HepG2 (cell line): ENCODE data around the gene AP1G1. TPM values are rescaled to one million over a fixed set of nuclear protein-coding genes. Genes with fewer than 3 reads are reported as not detected.

Source experiments
- AGO1 ChIP-seq: fragments of 200-400 bp; formaldehyde crosslinking; IDR thresholded peaks from 2 replicates; pipeline ENCODE4 v1.6.1; 2017; ENCODE audit warnings: mild to moderate bottlenecking, low read depth, low read length, moderate library complexity; ENCODE audit not compliant: poor library complexity, severe bottlenecking
- ISX ChIP-seq: sonication (generic); formaldehyde crosslinking; conservative IDR thresholded peaks from 2 replicates; pipeline ENCODE4 v1.5.0; 2020; ENCODE audit warnings: missing genetic modification reagents
- MXD3 ChIP-seq: IDR thresholded peaks from 2 replicates; pipeline ENCODE4 v1.6.1; 2016; ENCODE audit warnings: mild to moderate bottlenecking, missing biosample characterization, missing genetic modification reagents
- RXRA ChIP-seq: sonication (generic); formaldehyde crosslinking; IDR thresholded peaks from 2 replicates; pipeline ENCODE4 v1.5.1; 2020; ENCODE audit warnings: missing genetic modification reagents
- ZEB1 ChIP-seq: IDR thresholded peaks from 2 replicates; pipeline ENCODE4 v1.6.1; 2012; ENCODE audit warnings: mild to moderate bottlenecking, low read depth, inconsistent platforms; ENCODE audit not compliant: insufficient replicate concordance
- ZKSCAN8 ChIP-seq: IDR thresholded peaks from 2 replicates; pipeline ENCODE4 v1.6.1; 2016; ENCODE audit warnings: borderline replicate concordance, missing genetic modification reagents, missing compliant biosample characterization
- ZNF574 ChIP-seq: sonication (generic); formaldehyde crosslinking; IDR thresholded peaks from 2 replicates; pipeline ENCODE4 v1.4.0; 2020; ENCODE audit warnings: missing genetic modification reagents
- polyA plus RNA-seq, 8 experiments: library from polyadenylated mRNA; depleted of rRNA in 3 of 8; stranded (reverse) in 7 of 8; unstranded in 1 of 8; fragments of >200 nt; fragmentation: Illumina TruSeq in 4 of 8; extraction: Trizol in 4 of 8; gene quantifications; 2 replicates each; pipeline versions ENCODE4 v1.2.1 to v1.2.3, GENCODE V29; 2011 to 2016; ENCODE audit warnings: low read depth in 4 of 8, missing spikeins in 1 of 8, mixed read lengths in 1 of 8; ENCODE audit not compliant: insufficient read depth in 1 of 8
- total RNA-seq, 5 experiments: library from RNA; depleted of rRNA; stranded (reverse); fragments of >200 nt; fragmentation: Illumina TruSeq; extraction: Trizol; gene quantifications; 2 replicates each; pipeline ENCODE4 v1.2.3, GENCODE V29; 2016; ENCODE audit warnings: low read depth in 1 of 5
- TF ChIP-seq, protein P1 (sequence below): sonication (generic); formaldehyde crosslinking; IDR thresholded peaks from 2 replicates; pipeline ENCODE4 v1.4.0; 2020; ENCODE audit warnings: missing genetic modification reagents, borderline replicate concordance
- TF ChIP-seq, protein P2 (sequence below): sonication (generic); formaldehyde crosslinking; conservative IDR thresholded peaks from 2 replicates; pipeline ENCODE4 v1.4.0; 2020; ENCODE audit warnings: missing genetic modification reagents
- TF ChIP-seq, protein P3 (sequence below): sonication (generic); formaldehyde crosslinking; IDR thresholded peaks from 2 replicates; pipeline ENCODE4 v1.5.0; 2020; ENCODE audit warnings: missing genetic modification reagents

The AP1G1 gene
- total and polyA plus RNA-seq, 2 of the 13 experiments (the other 11 are each of a cell fraction or from before 2014, with no cell fraction given): 62.2 to 66.2 TPM

DNA sequence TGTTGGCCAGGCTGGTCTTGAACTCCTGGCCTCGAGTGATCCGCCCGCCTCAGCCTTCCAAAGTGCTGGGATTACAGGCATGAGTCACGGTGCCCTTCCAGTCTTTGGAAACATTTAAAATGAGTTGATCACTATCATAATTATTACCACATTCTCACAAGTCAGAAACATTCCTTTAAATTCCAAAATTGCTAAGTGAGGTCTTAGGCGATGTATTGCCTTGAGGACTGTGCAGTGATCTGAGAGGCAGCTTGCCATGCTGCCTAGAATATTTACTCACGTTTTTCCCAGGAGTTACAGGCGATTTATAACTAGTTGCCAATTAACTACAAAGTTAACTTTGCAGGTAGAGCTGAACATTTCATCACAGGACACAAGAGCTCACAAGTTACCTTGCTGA lies 31.4 kb upstream of the AP1G1 start (continued):
- TF ChIP-seq, protein P1, sequence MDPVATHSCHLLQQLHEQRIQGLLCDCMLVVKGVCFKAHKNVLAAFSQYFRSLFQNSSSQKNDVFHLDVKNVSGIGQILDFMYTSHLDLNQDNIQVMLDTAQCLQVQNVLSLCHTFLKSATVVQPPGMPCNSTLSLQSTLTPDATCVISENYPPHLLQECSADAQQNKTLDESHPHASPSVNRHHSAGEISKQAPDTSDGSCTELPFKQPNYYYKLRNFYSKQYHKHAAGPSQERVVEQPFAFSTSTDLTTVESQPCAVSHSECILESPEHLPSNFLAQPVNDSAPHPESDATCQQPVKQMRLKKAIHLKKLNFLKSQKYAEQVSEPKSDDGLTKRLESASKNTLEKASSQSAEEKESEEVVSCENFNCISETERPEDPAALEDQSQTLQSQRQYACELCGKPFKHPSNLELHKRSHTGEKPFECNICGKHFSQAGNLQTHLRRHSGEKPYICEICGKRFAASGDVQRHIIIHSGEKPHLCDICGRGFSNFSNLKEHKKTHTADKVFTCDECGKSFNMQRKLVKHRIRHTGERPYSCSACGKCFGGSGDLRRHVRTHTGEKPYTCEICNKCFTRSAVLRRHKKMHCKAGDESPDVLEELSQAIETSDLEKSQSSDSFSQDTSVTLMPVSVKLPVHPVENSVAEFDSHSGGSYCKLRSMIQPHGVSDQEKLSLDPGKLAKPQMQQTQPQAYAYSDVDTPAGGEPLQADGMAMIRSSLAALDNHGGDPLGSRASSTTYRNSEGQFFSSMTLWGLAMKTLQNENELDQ: no peak
- TF ChIP-seq RXRA (CRISPR knock-in tag) (no peak), AGO1 (no peak), ZKSCAN8 (CRISPR knock-in tag) (no peak), ZEB1 (no peak), ZNF574 (CRISPR knock-in tag) (no peak), MXD3 (CRISPR knock-in tag) (no peak), ISX (CRISPR knock-in tag) (no peak)
- TF ChIP-seq, protein P2, sequence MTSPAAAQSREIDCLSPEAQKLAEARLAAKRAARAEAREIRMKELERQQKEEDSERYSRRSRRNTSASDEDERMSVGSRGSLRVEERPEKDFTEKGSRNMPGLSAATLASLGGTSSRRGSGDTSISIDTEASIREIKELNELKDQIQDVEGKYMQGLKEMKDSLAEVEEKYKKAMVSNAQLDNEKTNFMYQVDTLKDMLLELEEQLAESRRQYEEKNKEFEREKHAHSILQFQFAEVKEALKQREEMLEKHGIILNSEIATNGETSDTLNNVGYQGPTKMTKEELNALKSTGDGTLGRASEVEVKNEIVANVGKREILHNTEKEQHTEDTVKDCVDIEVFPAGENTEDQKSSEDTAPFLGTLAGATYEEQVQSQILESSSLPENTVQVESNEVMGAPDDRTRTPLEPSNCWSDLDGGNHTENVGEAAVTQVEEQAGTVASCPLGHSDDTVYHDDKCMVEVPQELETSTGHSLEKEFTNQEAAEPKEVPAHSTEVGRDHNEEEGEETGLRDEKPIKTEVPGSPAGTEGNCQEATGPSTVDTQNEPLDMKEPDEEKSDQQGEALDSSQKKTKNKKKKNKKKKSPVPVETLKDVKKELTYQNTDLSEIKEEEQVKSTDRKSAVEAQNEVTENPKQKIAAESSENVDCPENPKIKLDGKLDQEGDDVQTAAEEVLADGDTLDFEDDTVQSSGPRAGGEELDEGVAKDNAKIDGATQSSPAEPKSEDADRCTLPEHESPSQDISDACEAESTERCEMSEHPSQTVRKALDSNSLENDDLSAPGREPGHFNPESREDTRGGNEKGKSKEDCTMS (CRISPR knock-in tag): no peak
- TF ChIP-seq, protein P3, sequence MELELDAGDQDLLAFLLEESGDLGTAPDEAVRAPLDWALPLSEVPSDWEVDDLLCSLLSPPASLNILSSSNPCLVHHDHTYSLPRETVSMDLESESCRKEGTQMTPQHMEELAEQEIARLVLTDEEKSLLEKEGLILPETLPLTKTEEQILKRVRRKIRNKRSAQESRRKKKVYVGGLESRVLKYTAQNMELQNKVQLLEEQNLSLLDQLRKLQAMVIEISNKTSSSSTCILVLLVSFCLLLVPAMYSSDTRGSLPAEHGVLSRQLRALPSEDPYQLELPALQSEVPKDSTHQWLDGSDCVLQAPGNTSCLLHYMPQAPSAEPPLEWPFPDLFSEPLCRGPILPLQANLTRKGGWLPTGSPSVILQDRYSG (CRISPR knock-in tag): no peak
- TF ChIP-seq, all 625 proteins: peak for 0
